Esophagus muscularis mucosa (tissue), 4 donors: ENCODE data around the gene MARCHF9. TPM values are rescaled to one million over a fixed set of nuclear protein-coding genes. Genes with fewer than 3 reads are reported as not detected.
A peak's percentile ranks its signal among the peaks of the same experiment; 100 is the strongest.
"Not testable (repeated sequence)": the region's sequence is repeated elsewhere in the genome, so short reads cannot be mapped to it uniquely, and the experiment has no call there.

Source experiments
- DNase-seq: peaks from one replicate; pipeline ENCODE4 v3.0.0-alpha.2; 2017; ENCODE audit errors: extremely low spot score
- H3K27ac ChIP-seq, 4 donors: fragments of 200-600 bp; sonication (generic); replicated peaks in 1 of 4; 1 replicate in 3 of 4; 2 replicates in 1 of 4; pipeline ENCODE4 v1.5.1; 2016 to 2019; ENCODE audit warnings: mild to moderate bottlenecking in 1 of 4
- H3K27me3 ChIP-seq, 4 donors: fragments of 200-600 bp; sonication (generic); one replicate each; pipeline versions ENCODE4 v1.5.1 to v1.6.0; 2016 to 2019
- H3K36me3 ChIP-seq, 4 donors: fragments of 200-600 bp; sonication (generic); one replicate each; pipeline ENCODE4 v1.5.1; 2016 to 2019
- H3K4me1 ChIP-seq, 4 donors: fragments of 200-600 bp; sonication (generic); one replicate each; pipeline ENCODE4 v1.5.1; 2016 to 2019
- H3K4me3 ChIP-seq, 4 donors: fragments of 200-600 bp; sonication (generic); 1 replicate in 2 of 4; 2 replicates in 2 of 4; pipeline ENCODE4 v1.5.1; 2016 to 2019; ENCODE audit warnings: mild to moderate bottlenecking in 4 of 4, moderate library complexity in 1 of 4
- H3K9me3 ChIP-seq, 4 donors: fragments of 200-600 bp; sonication (generic); 1 replicate in 3 of 4; 2 replicates in 1 of 4; pipeline ENCODE4 v1.5.1; 2016 to 2019
- EP300 ChIP-seq: sonication (generic); formaldehyde crosslinking; IDR thresholded peaks from one replicate; pipeline ENCODE4 v1.6.1; 2017; ENCODE audit warnings: antibody characterized with exemption
- POLR2A ChIP-seq: fragments of 450-650 bp; IDR thresholded peaks from one replicate; pipeline ENCODE4 v1.6.1; 2017; ENCODE audit warnings: antibody characterized with exemption, moderate library complexity, mild to moderate bottlenecking, low read depth
- POLR2AphosphoS5 ChIP-seq, 2 donors: sonication (generic); formaldehyde crosslinking; IDR thresholded peaks; one replicate each; pipeline ENCODE4 v1.6.1; 2017; ENCODE audit warnings: antibody characterized with exemption in 2 of 2
- WGBS: methylation state at CpG from one replicate; pipeline ENCODE4 v1.1.5; 2018; 5-methylcytosine and 5-hydroxymethylcytosine counted together
- intact Hi-C: fragments of 100-400 bp; cut with DNase I; formaldehyde crosslinking; loops from one replicate; pipeline ENCODE4 v1.15.1; 2023
- total RNA-seq, 4 donors: library from RNA; depleted of rRNA; stranded (reverse); fragments of >200 nt; gene quantifications; one replicate each; pipeline versions ENCODE4 v1.1.0 to v1.2.1, GENCODE V29; 2016
- TF ChIP-seq, protein P1 (sequence below), 3 experiments: fragments of 200-600 bp in 2 of 3; fragments of 450-650 bp in 1 of 3; sonication (generic) in 2 of 3; IDR thresholded peaks; one replicate each; pipeline ENCODE4 v1.5.1; 2017 to 2019; ENCODE audit warnings: antibody characterized with exemption in 3 of 3, mild to moderate bottlenecking in 2 of 3, moderate library complexity in 1 of 3

MARCHF9 gene
- total RNA-seq, 4 donors from 2014 or later: 5.6 to 16.9 (median 10.7) TPM

DNA sequence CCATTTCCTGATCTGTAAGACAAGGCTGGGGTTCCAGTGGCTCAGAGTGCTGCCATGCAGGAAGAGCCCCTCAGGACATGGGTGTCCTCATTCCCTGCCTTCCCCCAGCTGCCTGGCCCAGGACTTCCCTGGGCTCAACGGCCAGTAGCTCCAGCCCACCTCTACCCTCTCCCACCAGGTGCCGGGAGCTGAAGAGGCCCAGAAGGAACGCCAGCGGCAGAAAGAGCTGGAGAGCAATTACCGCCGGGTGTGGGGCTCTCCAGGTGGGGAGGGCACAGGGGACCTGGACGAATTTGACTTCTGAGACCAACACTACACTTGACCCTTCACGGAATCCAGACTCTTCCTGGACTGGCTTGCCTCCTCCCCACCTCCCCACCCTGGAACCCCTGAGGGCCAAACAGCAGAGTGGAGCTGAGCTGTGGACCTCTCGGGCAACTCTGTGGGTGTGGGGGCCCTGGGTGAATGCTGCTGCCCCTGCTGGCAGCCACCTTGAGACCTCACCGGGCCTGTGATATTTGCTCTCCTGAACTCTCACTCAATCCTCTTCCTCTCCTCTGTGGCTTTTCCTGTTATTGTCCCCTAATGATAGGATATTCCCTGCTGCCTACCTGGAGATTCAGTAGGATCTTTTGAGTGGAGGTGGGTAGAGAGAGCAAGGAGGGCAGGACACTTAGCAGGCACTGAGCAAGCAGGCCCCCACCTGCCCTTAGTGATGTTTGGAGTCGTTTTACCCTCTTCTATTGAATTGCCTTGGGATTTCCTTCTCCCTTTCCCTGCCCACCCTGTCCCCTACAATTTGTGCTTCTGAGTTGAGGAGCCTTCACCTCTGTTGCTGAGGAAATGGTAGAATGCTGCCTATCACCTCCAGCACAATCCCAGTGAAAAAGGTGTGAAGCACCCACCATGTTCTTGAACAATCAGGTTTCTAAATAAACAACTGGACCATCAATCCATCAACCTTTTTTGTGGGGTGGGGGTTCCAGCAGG lies 34.0 kb upstream of the MARCHF9 start:
- peaks cover 47 to 62% (median 61%) of the 10 kb centered on the region in 4 donors for H3K36me3 ChIP-seq
- intact Hi-C loops: no loop called here
- peaks cover 1 to 6% (median 5%) of the 10 kb centered on the region in 4 donors for H3K4me1 ChIP-seq
- WGBS: 74% methylated on average over 11 of the region's 11 CpGs
- H3K27me3 ChIP-seq: peaks cover 0 to 16% (median 5%) of the 10 kb centered on the region in 4 donors
- H3K9me3 ChIP-seq: no peaks in the 10 kb centered on the region
- H3K4me3 ChIP-seq: no peak overlapping the region
- peak; percentile 87 for DNase-seq
- no peak overlapping the region for H3K27ac ChIP-seq
- TF ChIP-seq, protein P1, sequence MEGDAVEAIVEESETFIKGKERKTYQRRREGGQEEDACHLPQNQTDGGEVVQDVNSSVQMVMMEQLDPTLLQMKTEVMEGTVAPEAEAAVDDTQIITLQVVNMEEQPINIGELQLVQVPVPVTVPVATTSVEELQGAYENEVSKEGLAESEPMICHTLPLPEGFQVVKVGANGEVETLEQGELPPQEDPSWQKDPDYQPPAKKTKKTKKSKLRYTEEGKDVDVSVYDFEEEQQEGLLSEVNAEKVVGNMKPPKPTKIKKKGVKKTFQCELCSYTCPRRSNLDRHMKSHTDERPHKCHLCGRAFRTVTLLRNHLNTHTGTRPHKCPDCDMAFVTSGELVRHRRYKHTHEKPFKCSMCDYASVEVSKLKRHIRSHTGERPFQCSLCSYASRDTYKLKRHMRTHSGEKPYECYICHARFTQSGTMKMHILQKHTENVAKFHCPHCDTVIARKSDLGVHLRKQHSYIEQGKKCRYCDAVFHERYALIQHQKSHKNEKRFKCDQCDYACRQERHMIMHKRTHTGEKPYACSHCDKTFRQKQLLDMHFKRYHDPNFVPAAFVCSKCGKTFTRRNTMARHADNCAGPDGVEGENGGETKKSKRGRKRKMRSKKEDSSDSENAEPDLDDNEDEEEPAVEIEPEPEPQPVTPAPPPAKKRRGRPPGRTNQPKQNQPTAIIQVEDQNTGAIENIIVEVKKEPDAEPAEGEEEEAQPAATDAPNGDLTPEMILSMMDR (IDR thresholded peaks at IDR 0.05): no peak
- TF ChIP-seq POLR2A: no peak
- TF ChIP-seq POLR2AphosphoS5 (IDR thresholded peaks at IDR 0.05): no peak
- TF ChIP-seq EP300: no peak

DNA sequence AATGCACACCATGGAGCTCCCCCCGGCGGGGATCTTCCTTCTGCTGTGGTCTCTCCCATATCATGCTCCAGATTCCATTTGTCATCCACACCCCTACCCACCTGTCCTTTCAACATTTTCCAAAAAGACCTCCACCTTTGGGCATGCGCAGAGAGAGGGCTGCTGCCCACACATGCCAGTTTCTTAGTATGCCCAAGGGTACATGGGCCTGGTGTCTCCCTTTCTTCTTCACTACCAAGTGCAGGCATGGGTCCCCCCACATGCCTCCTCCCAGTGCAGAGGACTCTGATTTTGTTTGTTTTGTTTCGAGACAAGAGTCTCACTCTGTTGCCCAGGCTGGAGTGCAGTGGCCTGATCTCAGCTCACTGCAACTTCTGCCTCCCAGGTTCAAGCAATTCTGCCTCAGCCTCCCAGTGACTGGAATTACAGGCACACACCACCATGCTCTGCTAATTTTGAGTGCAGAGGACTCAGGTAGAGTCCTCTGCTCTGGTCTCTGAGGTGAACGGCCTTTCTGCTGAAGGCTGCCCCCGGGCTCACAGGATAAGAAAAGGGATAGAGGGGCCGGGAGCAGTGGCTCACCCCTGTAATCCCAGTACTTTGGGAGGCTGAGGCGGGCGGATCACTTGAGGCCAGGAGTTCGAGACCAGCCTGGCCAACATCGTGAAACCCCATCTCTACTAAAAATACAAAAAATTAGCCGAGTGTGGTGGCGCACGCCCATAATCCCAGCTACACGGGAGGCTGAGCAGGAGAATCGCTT lies 32.9 kb upstream of the MARCHF9 start:
- H3K4me3 ChIP-seq, intact Hi-C loops, H3K9me3 ChIP-seq, H3K27ac ChIP-seq: not testable (repeated sequence)
- Histone ChIP-seq H3K27me3 (peaks cover 5 to 28% (median 8%) of the 10 kb centered on the region in 4 donors), H3K4me1 (peaks cover 11 to 17% (median 16%) of the 10 kb centered on the region in 4 donors), H3K36me3 (peaks cover 37 to 51% (median 50%) of the 10 kb centered on the region in 4 donors)
- DNase-seq: peak; percentile 77
- 97% methylated on average over 16 of the region's 16 CpGs for WGBS

DNA sequence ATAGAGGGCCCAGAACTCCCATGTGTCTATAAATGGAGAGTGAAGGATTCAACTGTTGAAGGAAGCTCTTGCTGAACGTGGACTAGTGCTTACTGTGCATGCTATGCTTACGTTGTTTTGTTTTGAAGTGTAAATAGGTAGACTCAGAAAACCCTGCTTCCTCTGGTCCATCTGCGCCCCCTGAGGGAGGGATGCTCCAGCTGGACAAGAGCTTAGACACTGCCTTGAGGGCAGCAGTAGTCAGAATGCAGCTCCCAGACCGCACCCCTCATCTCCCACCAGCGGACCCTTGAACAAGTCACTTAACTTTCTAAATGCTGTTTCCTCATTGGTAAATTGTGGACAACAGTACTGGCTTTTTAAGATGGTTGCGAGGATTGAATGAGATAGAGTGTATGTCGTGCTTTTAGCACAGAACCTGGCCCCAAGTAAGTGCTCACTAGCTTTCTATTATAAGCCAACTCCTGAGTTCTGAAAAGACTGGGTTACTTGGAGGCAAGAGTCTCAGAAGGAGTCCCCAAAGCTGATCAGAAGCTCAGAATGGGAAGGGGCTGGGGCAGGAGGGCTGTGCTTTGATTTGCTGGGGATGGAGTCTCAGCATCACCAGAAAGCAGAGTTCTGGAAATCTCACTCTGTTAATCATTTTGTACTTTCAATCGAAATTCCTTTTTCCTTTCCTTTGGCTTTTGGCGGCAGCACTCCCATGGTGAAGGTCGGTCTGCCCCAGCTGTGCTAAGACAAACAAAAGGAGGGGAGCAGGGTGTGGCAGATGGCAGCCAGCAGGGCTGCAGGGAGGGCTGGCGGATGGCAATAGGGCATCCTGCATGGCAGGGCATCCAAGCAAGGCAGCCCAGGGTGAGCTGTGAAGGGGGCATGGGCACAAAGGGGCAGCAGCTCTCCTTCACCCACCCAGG lies 31.9 kb upstream of the MARCHF9 start:
- 61% methylated on average over 11 of the region's 11 CpGs for WGBS
- intact Hi-C loops: no loop called here
- TF ChIP-seq, protein P1 (IDR thresholded peaks at IDR 0.05): no peak
- TF ChIP-seq POLR2A: no peak
- TF ChIP-seq POLR2AphosphoS5 (IDR thresholded peaks at IDR 0.05): no peak
- TF ChIP-seq EP300: no peak
- no peaks in the 10 kb centered on the region for H3K9me3 ChIP-seq
- peaks cover 6 to 37% (median 13%) of the 10 kb centered on the region in 4 donors for H3K27me3 ChIP-seq
- H3K4me3 ChIP-seq: no peak overlapping the region
- DNase-seq: peak; percentile 77
- no peak overlapping the region for H3K27ac ChIP-seq
- peaks cover 14 to 25% (median 21%) of the 10 kb centered on the region in 4 donors for H3K4me1 ChIP-seq
- peaks cover 30 to 42% (median 41%) of the 10 kb centered on the region in 4 donors for H3K36me3 ChIP-seq

DNA sequence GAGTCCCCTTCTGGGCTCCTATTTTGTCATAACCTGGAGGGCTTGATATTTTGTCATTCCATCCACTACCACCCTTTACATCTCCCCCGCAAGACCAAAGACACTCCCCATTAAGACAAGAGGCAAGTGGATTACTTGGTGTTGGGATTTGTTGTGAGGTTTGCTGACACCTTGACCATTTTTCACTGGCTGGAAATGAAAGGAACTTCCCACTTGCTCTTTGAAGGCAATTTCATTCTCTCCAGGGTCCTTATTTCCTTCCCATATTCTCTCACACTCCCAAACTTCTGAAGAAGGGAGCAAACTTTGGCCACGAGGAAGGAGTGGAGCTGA lies 31.3 kb upstream of the MARCHF9 start:
- H3K4me3 ChIP-seq: no peak overlapping the region
- H3K9me3 ChIP-seq: no peaks in the 10 kb centered on the region
- 66% methylated on average over 2 of the region's 2 CpGs for WGBS
- TF ChIP-seq EP300 (no peak), POLR2AphosphoS5 (IDR thresholded peaks at IDR 0.05) (no peak), POLR2A (no peak)
- no peak overlapping the region for H3K27ac ChIP-seq
- peaks cover 24 to 35% (median 35%) of the 10 kb centered on the region in 4 donors for H3K36me3 ChIP-seq
- peaks cover 6 to 43% (median 13%) of the 10 kb centered on the region in 4 donors for H3K27me3 ChIP-seq
- intact Hi-C loops: no loop called here
- H3K4me1 ChIP-seq: peaks cover 14 to 25% (median 21%) of the 10 kb centered on the region in 4 donors
- peak; percentile 84 for DNase-seq
